ENCODE measurements around the gene ZNF892.

The ZNF892 gene

DNA sequence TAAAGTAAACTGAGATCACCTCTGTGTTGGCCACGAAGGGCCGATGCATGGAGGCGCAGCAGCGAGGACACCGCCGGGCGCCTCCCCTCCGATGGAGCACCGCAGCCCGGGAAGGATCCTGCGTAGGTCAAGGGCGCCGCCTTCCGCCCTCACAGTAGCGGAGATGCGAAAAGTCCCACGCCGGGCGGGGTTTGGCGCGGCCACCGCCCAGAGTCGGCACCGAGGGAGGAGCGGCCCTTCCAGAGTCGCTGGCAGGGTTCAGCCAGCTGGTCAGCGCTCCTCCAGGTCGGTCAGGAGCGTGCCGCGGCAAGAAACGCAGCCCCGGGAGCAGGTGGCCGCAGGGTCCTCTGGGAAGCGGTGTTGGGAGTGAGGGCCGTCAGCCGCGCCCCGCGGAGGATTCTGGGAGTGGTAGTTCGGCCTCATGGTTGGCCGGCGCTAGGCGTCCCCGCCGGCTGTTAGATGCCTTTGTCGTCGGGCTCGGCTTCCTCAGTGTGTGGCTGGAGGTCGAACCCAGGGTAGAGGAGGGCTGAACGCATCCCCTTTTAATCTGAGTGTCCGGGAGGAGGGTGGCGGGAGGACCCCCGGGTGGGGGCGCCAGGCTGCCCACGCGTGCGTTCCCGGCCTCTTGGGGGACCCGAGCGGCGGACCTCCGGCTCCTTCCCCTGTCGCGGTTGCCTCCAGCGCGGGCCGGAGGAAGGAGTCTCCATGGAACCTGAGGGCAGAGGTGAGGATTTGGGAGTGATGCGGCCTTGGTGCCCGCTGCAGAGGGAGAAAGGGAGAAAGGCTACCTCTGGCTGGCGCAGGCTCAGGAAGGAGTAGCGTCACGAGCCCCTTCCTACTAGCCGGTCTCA lies at the start of gene ZNF892:
Gene ZNF892 (plus strand): TSS at position 411 of the 851 bp plus-strand sequence. CDS start 295 bp downstream, at position 706.
- TF ChIP-seq, protein P1, sequence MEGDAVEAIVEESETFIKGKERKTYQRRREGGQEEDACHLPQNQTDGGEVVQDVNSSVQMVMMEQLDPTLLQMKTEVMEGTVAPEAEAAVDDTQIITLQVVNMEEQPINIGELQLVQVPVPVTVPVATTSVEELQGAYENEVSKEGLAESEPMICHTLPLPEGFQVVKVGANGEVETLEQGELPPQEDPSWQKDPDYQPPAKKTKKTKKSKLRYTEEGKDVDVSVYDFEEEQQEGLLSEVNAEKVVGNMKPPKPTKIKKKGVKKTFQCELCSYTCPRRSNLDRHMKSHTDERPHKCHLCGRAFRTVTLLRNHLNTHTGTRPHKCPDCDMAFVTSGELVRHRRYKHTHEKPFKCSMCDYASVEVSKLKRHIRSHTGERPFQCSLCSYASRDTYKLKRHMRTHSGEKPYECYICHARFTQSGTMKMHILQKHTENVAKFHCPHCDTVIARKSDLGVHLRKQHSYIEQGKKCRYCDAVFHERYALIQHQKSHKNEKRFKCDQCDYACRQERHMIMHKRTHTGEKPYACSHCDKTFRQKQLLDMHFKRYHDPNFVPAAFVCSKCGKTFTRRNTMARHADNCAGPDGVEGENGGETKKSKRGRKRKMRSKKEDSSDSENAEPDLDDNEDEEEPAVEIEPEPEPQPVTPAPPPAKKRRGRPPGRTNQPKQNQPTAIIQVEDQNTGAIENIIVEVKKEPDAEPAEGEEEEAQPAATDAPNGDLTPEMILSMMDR (conservative IDR thresholded peaks at IDR 0.05; ENCODE audit: low read length) = peak; percentile 30
- peak within 1 kb of the TSS; percentile 74 for H3K4me3 ChIP-seq (ENCODE audit: low read length)
- DNase-seq (ENCODE audit: low read depth) = peak; percentile 86

DNA sequence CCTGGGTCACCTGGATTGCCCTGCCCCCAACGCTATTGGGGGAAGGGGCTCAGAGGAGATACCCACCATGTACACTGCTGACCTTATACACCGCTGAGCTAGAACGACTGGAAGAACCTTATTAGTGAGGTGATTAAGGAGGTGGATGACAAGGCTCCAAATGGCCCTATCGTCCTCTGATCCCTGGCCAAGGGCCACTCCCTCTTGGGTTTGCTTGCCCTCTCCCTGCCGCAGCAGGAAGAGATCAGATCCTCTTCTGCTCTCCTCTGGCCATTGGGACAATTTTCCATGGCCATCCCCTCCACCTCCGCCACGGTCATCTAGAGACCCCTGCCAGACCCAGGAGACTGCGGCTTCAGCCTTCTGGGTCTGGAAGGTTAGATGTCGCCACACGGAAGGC lies 48.9 kb upstream of the ZNF892 start:
- no peak for DNase-seq (ENCODE audit: low read depth)
- H3K4me3 ChIP-seq (ENCODE audit: low read length) = peak overlapping the region; percentile 83
- TF ChIP-seq, protein P1 (conservative IDR thresholded peaks at IDR 0.05; ENCODE audit: low read length) = no peak

DNA sequence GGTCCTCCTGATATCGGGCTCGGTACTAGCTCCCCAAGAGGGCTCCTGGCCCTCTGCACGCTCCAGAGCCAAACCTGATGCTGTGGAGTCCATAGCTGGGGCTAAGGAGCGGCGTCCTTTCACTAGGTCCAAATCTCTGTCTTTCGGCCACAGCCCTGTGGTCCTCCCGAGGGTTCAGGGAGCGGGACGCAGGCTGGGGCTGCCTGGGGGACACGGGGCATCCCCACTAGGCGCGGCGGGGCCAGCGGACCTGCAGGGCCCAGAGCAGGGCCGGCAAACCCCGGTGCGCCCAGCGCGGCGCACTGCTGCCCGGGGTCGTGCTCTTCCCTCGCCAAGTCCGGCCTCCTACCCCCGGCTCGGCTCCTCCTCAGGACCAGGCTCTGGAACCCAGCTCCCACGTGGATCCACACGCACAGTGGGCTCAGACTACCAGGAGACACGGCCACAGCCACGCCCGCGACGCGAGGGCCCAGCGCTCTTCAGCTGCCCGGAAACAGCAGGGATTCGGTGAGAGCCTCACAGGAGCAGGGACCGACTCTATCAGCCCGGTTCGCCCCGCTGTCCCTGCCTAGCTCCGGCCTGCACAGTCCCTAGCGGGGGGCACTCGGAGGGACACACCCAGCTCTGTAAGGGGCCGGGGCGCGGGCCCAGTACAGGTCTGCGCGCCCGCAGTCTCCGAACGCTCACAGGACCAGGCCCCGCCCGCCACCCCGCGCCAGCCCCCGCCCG lies 48.3 kb upstream of the ZNF892 start:
- H3K4me3 ChIP-seq (ENCODE audit: low read length) = peak overlapping the region; percentile 83
- TF ChIP-seq, protein P1 (conservative IDR thresholded peaks at IDR 0.05; ENCODE audit: low read length) = no peak
- DNase-seq (ENCODE audit: low read depth) = peak; percentile 37

DNA sequence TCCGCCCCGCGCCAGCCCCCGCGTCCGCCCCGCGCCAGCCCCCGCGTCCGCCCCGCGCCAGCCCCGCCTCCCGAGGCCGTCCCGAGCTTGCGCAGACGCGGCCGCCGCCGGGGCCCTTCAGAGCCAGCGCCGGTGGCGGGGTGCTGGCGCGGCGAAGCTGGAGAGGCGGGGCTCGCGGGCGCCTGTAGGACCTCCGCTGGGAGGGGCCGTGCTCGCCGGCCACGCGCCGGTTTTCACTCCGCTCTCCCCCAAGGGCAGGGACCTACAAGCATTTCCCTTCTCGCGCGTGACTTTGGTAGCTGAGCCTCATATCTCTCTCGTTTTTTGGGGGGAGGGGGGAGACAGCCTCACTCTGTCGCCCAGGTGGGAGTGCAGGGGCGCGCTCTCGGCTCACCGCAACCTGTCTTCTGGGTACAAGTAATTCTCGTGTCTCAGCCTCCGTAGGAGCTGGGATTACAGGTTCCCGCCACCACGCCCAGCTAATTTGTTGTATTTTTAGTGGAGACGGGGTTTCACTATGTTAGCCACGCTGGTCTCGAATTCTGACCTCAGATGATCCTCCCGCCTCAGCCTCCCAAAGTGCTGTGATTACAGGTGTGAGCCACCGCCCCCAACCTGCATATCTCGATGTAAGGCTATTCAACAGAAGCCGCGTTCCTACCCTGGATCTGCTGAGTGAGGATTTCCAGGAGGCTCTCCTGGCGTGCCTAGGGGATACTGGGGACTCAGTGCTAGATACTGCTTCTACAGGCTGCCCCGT lies 47.5 kb upstream of the ZNF892 start, which contains the start of gene ZNF514:
Gene ZNF514 (minus strand): TSS at position 159 of the 760 bp plus-strand sequence. CDS start 6,595 bp downstream, outside the sequence.
- peak; percentile 72 for DNase-seq (ENCODE audit: low read depth)

DNA sequence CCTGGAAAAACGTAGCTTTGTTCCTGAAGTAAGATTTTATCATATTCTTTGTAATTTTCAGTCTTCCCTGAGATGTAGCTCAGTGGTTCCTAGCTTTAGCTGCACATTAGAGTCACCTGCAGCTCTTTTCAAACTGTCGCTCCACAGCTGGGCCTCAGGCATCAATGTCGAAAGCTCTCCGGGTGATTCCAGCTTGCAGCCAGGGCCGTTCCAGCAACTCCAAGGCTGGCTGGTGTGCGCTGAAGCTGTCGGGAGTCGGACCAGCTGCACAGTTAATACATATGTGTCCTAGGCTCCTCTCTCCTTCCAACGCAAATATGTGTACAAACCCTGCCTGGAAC lies 42.3 kb upstream of the ZNF892 start:
- TF ChIP-seq, protein P1 (conservative IDR thresholded peaks at IDR 0.05; ENCODE audit: low read length) = no peak
- DNase-seq (ENCODE audit: low read depth) = no peak
- H3K4me3 ChIP-seq (ENCODE audit: low read length) = peak overlapping the region; percentile 100

More for the DNA sequence above, 47.5 kb upstream of the ZNF892 start, which contains the start of gene ZNF514:
- peak within 1 kb of the TSS; percentile 83 for H3K4me3 ChIP-seq (ENCODE audit: low read length)
- TF ChIP-seq, protein P1 (conservative IDR thresholded peaks at IDR 0.05; ENCODE audit: low read length) = no peak

DNA sequence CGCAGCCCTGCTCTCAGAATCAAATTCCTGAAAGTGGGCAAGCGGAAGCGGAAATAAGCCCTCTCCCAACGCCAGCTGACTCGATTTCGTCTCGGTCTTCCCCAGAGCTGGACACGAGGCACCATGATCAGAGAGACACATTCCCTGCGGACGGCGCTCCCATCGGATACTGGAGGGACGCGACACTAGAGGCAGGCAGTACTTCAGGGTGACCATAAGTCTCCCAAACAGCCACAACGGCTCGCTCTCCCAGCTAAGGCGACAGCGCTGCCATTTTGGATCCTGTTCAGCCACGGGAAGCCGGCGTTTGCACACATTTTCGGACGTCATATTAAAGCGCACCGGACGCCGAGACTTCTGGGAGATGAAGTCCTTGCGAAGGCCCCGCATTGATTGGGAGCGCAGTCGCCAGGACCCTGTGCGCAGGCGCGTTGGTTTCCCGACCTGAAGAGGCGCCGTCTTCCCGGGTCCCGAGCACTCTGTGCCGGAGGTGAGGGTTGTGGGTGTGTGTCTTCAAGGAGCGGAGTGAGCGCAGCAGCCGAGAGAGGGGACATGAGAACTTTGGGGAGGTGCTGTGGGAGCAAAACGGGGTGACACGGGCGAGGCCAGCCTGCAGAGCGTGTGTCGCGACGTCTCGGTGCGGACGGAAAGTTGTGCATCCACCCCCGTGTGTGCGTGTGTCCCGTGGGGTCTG lies 41.8 kb upstream of the ZNF892 start, which contains the start of gene ZNF2:
Gene ZNF2 (plus strand): TSS at position 439 of the 694 bp plus-strand sequence. CDS start 10,418 bp downstream, outside the sequence.
- TF ChIP-seq, protein P1 (conservative IDR thresholded peaks at IDR 0.05; ENCODE audit: low read length) = no peak; the same call in 1 of the 2 replicates
- peak within 1 kb of the TSS; percentile 100 for H3K4me3 ChIP-seq (ENCODE audit: low read length)
- DNase-seq (ENCODE audit: low read depth) = peak; percentile 97

All from AG10803 (cell line).